Measurements from ENCODE around the gene HLA-DQB2. TPM values are rescaled to one million over a fixed set of nuclear protein-coding genes. Genes with fewer than 3 reads are reported as not detected.

HLA-DQB2 gene
- total and polyA plus RNA-seq, 2 of the 8 experiments (the other 6 are each of a cell fraction or from before 2014, with no cell fraction given), result not detected

DNA sequence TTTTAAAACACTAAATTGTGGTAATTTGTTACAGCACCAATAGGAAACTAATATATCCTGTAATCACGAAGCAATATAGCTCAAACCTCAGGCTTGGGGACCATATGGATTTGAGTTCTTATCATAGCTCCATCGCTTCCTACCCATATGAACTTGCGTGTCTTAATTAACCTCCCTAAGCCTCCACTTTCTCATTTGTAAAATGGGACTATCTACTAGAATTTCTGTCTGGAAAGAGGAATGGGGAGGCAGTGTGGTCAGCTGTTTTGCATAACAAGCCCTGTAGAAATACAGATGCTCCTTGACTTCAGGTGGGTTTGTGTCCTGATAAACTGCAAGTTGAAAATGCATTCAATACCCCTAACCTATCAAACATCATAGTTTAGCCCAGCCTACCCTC, 36.4 kb upstream of the HLA-DQB2 start (continued):
- TF ChIP-seq, protein P1, sequence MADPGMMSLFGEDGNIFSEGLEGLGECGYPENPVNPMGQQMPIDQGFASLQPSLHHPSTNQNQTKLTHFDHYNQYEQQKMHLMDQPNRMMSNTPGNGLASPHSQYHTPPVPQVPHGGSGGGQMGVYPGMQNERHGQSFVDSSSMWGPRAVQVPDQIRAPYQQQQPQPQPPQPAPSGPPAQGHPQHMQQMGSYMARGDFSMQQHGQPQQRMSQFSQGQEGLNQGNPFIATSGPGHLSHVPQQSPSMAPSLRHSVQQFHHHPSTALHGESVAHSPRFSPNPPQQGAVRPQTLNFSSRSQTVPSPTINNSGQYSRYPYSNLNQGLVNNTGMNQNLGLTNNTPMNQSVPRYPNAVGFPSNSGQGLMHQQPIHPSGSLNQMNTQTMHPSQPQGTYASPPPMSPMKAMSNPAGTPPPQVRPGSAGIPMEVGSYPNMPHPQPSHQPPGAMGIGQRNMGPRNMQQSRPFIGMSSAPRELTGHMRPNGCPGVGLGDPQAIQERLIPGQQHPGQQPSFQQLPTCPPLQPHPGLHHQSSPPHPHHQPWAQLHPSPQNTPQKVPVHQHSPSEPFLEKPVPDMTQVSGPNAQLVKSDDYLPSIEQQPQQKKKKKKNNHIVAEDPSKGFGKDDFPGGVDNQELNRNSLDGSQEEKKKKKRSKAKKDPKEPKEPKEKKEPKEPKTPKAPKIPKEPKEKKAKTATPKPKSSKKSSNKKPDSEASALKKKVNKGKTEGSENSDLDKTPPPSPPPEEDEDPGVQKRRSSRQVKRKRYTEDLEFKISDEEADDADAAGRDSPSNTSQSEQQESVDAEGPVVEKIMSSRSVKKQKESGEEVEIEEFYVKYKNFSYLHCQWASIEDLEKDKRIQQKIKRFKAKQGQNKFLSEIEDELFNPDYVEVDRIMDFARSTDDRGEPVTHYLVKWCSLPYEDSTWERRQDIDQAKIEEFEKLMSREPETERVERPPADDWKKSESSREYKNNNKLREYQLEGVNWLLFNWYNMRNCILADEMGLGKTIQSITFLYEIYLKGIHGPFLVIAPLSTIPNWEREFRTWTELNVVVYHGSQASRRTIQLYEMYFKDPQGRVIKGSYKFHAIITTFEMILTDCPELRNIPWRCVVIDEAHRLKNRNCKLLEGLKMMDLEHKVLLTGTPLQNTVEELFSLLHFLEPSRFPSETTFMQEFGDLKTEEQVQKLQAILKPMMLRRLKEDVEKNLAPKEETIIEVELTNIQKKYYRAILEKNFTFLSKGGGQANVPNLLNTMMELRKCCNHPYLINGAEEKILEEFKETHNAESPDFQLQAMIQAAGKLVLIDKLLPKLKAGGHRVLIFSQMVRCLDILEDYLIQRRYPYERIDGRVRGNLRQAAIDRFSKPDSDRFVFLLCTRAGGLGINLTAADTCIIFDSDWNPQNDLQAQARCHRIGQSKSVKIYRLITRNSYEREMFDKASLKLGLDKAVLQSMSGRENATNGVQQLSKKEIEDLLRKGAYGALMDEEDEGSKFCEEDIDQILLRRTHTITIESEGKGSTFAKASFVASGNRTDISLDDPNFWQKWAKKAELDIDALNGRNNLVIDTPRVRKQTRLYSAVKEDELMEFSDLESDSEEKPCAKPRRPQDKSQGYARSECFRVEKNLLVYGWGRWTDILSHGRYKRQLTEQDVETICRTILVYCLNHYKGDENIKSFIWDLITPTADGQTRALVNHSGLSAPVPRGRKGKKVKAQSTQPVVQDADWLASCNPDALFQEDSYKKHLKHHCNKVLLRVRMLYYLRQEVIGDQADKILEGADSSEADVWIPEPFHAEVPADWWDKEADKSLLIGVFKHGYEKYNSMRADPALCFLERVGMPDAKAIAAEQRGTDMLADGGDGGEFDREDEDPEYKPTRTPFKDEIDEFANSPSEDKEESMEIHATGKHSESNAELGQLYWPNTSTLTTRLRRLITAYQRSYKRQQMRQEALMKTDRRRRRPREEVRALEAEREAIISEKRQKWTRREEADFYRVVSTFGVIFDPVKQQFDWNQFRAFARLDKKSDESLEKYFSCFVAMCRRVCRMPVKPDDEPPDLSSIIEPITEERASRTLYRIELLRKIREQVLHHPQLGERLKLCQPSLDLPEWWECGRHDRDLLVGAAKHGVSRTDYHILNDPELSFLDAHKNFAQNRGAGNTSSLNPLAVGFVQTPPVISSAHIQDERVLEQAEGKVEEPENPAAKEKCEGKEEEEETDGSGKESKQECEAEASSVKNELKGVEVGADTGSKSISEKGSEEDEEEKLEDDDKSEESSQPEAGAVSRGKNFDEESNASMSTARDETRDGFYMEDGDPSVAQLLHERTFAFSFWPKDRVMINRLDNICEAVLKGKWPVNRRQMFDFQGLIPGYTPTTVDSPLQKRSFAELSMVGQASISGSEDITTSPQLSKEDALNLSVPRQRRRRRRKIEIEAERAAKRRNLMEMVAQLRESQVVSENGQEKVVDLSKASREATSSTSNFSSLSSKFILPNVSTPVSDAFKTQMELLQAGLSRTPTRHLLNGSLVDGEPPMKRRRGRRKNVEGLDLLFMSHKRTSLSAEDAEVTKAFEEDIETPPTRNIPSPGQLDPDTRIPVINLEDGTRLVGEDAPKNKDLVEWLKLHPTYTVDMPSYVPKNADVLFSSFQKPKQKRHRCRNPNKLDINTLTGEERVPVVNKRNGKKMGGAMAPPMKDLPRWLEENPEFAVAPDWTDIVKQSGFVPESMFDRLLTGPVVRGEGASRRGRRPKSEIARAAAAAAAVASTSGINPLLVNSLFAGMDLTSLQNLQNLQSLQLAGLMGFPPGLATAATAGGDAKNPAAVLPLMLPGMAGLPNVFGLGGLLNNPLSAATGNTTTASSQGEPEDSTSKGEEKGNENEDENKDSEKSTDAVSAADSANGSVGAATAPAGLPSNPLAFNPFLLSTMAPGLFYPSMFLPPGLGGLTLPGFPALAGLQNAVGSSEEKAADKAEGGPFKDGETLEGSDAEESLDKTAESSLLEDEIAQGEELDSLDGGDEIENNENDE (IDR thresholded peaks at IDR 0.05; ENCODE audit: insufficient replicate concordance, low read length), result no peak
- TF ChIP-seq CHD1 (IDR thresholded peaks at IDR 0.05; ENCODE audit: low read depth, low read length) (no peak), BACH1 (IDR thresholded peaks at IDR 0.05; ENCODE audit: low read length) (no peak), KDM4A (IDR thresholded peaks at IDR 0.05; ENCODE audit: low read depth, low read length, severe bottlenecking) (no peak), PHF8 (conservative IDR thresholded peaks at IDR 0.05; ENCODE audit: low read depth, low read length) (no peak), HDAC6 (IDR thresholded peaks at IDR 0.05; ENCODE audit: low read depth, low read length) (no peak), SAP30 (IDR thresholded peaks at IDR 0.05; ENCODE audit: insufficient read depth, insufficient replicate concordance, low read length) (no peak), EGR1 (IDR thresholded peaks at IDR 0.05; ENCODE audit: borderline replicate concordance, low read depth, low read length) (no peak)
